NT2/D1 (cell line): ENCODE data around the gene JUNB.

Experiments used
- SUZ12 ChIP-seq: IDR thresholded peaks from 2 replicates; pipeline ENCODE4 v1.6.1; 2011; ENCODE audit not compliant: insufficient read length, insufficient read depth; ENCODE audit errors: extremely low read depth
- YY1 ChIP-seq: IDR thresholded peaks from 2 replicates; pipeline ENCODE4 v1.6.1; 2011; ENCODE audit not compliant: insufficient read length, insufficient read depth
- ZNF274 ChIP-seq: IDR thresholded peaks from 2 replicates; pipeline ENCODE4 v1.6.1; 2011; ENCODE audit warnings: mild to moderate bottlenecking, low read depth, low read length

- no peak for TF ChIP-seq ZNF274
- no peak for TF ChIP-seq SUZ12
- no peak for TF ChIP-seq YY1
Observed at GRCh38 chr19:12769689-12770088, 21.6 kb upstream of the JUNB start.
